Ectodermal cell (in vitro differentiated cells): ENCODE results near the gene ABCB11.

Source experiments
- H3K27ac ChIP-seq: 2 replicates; pipeline ENCODE4 v1.7.0; 2013; ENCODE audit warnings: mild to moderate bottlenecking, low read depth, low read length; ENCODE audit not compliant: insufficient read depth, poor library complexity, severe bottlenecking
- H3K27me3 ChIP-seq: 2 replicates; pipeline ENCODE4 v1.7.0; 2013; ENCODE audit warnings: mild to moderate bottlenecking, low read length; ENCODE audit not compliant: insufficient read depth, control insufficient read depth, poor library complexity, severe bottlenecking
- H3K36me3 ChIP-seq: one replicate; pipeline ENCODE4 v1.7.0; 2013; ENCODE audit warnings: low read length; ENCODE audit not compliant: control insufficient read depth, insufficient read depth
- H3K4me1 ChIP-seq: one replicate; pipeline ENCODE4 v1.7.0; 2013; ENCODE audit warnings: low read length; ENCODE audit not compliant: control insufficient read depth, insufficient read depth
- H3K4me3 ChIP-seq: 2 replicates; pipeline ENCODE4 v1.7.0; 2013; ENCODE audit warnings: low read depth, low read length, control low read depth; ENCODE audit not compliant: insufficient read depth
- H3K9me3 ChIP-seq: 2 replicates; pipeline ENCODE4 v1.7.0; 2013; ENCODE audit warnings: mild to moderate bottlenecking, low read length, moderate library complexity; ENCODE audit not compliant: control insufficient read depth
- WGBS, 2 experiments: methylation state at CpG; one replicate each; pipeline ENCODE4 v1.1.7; 2013; ENCODE audit warnings: missing lambda C conversion rate in 2 of 2; 5-methylcytosine and 5-hydroxymethylcytosine counted together

ABCB11 gene

DNA sequence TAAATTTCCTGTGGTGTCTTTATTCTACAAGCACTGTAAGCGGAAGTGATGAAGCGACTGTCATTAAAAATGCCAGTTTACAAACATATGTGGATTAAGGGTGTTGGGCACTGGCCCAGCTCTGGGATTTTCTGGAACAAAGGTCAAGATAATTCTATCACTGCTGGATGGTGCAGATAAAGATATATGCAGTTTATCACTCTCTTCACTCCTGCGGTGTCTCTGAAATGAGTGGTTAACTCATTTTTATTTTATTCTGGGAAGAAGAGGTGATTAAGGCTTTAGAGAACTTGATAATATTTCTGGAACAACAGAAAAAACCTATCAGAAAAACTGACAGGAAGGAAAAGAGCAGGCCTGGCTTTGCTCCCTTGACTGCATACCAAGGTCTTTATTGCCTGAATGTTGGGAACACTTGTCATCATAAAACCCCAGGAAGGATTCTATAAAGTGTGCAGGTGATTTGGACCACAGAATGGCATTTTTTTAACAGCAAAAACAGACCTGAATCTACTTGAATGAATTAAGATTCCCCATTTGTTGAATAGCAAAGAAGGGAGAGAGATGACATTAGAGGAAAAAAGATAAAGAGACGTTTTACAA, 32.4 kb downstream of the ABCB11 start:
- no peak overlapping the region for H3K27ac ChIP-seq
- 95 to 100% methylated on average over 4 of the region's 4 CpGs for WGBS, 2 experiments
- H3K36me3 ChIP-seq, result no peaks in the 10 kb centered on the region

DNA sequence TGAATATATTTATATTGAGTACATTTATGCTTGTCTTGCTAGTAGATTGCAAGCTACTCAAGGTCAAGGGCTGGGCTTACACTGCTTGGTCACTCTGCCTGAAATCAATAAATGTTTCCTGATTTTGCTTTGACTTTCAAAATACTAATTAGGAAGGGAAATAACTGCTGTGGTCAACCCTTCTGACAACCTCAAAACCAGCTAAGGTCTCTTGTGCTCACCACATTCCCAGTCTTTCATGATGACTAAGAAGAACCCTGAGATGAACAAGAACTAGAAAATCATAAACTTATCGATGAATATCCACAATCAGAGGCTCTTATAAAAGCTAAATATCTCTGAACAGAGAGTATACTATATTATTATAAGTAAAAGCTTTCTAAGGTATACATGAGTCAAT, 33.3 kb downstream of the ABCB11 start:
- Histone ChIP-seq H3K4me1 (no peaks in the 10 kb centered on the region), H3K27me3 (no peaks in the 10 kb centered on the region), H3K36me3 (no peaks in the 10 kb centered on the region), H3K27ac (no peak overlapping the region), H3K9me3 (no peaks in the 10 kb centered on the region), H3K4me3 (no peak overlapping the region)
- 100% methylated on average over 1 of the region's 1 CpG; no CpG with 5 or more reads in 1 of the 2 experiments for WGBS, 2 experiments

More for the DNA sequence above, 32.4 kb downstream of the ABCB11 start:
- Histone ChIP-seq H3K27me3 (no peaks in the 10 kb centered on the region), H3K9me3 (no peaks in the 10 kb centered on the region), H3K4me1 (no peaks in the 10 kb centered on the region), H3K4me3 (no peak overlapping the region)

DNA sequence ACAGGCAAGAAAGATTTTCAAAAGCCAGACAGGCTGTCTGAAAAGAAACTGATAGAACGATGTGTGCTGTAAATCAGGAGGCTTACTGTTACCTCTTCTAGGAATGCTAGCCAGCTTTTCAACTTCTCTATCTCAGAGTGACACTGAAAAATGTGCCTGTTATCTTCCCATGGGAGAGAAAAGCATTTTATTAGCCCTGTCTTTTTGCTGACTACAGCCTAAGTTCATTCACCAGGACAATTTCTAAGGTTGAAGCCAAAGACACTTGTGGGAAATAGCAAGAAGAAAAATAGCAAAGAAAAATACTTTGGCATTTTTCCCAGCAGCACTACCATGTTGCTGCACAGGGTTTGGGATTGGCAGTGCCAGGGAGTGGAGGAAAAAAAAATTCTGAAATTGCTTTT, 34.0 kb downstream of the ABCB11 start:
- no peaks in the 10 kb centered on the region for H3K4me1 ChIP-seq
- 88 to 89% methylated on average over 1 of the region's 1 CpG for WGBS, 2 experiments
- H3K27me3 ChIP-seq, result no peaks in the 10 kb centered on the region
- H3K4me3 ChIP-seq, result no peak overlapping the region
- H3K9me3 ChIP-seq, result no peaks in the 10 kb centered on the region
- H3K36me3 ChIP-seq, result no peaks in the 10 kb centered on the region
- H3K27ac ChIP-seq, result no peak overlapping the region

DNA sequence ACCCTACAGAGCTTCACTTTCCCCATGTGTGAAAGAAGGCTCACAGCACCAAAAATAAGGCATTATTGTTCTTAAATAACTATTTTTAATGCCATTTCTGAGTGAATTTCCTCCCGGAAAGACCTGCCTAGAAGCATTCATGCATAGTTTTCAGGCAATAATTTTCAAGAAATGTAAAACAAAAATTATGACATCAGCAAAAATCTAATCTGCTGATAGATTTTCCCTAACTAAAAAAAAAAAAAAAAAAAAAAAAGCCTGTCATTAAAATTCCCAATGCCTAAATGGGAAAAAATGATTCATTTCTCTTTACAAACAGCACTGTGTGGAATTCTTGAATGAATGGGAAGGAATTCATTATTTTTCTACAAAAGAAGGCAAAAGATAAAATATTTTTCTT, 35.4 kb downstream of the ABCB11 start:
- 94 to 100% methylated on average over 1 of the region's 1 CpG for WGBS, 2 experiments
- Histone ChIP-seq H3K9me3 (no peaks in the 10 kb centered on the region), H3K4me3 (no peak overlapping the region), H3K27ac (no peak overlapping the region), H3K27me3 (no peaks in the 10 kb centered on the region), H3K36me3 (no peaks in the 10 kb centered on the region), H3K4me1 (no peaks in the 10 kb centered on the region)

DNA sequence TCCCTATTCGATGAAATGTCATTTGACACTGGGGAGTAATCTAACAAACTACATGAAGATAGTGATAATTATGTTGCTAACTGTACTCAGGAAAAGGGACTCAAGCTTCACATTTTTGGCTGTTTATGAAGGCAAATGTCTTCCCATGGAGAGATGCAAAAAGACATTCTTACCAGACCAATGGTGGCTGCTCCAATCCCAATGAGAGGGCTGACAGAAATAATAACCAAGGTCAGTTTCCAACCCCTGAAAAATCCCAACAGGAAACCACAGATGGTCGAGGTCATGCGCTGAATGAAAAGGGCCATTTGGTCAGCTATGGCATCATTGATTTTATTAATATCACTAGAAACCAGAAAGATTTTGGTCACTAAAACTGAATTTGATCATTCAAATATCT, 37.6 kb downstream of the ABCB11 start:
- H3K27ac ChIP-seq, result no peak overlapping the region
- H3K27me3 ChIP-seq, result no peaks in the 10 kb centered on the region
- no peaks in the 10 kb centered on the region for H3K36me3 ChIP-seq
- WGBS, 2 experiments, result 85 to 99% methylated on average over 2 to 3 of the region's 3 CpGs
- no peaks in the 10 kb centered on the region for H3K4me1 ChIP-seq
- H3K4me3 ChIP-seq, result no peak overlapping the region
- no peaks in the 10 kb centered on the region for H3K9me3 ChIP-seq

DNA sequence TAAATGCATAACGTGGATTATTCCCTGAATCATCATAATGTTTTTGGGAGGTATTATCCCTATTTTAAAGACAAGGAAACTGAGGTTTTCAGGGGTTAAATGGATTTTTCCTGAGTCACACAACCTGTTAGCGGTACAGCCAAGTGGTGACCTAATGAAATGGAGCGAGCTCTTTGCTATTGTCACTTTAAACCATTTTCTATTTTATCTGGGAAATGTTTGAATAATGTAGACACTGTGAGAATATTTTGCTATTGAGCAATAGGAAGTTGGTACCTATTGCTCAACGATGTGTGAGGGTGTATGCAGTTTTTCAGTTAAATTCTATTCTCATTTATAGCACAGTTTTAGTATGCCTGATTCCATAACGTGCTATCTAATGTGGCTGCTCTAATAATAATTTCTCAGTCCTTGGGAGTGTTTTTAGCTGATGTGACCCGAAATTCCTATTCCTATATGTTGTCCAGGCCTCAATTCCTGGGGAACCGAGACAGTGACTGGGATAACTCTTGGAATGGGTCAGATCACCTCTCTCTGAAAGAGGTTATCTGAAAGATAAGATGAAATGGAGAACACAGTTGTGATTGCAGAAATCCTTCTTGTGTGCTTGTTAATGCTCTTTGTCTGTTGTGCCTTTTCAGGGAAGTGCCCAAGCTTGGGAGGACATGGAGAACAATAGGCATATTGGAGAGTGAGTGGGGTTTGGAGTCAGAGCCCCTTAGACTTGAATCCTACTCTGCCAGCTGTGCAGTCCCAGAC, 38.4 kb downstream of the ABCB11 start:
- Histone ChIP-seq H3K9me3 (no peaks in the 10 kb centered on the region), H3K27me3 (no peaks in the 10 kb centered on the region), H3K4me1 (no peaks in the 10 kb centered on the region), H3K4me3 (no peak overlapping the region), H3K27ac (no peak overlapping the region), H3K36me3 (no peaks in the 10 kb centered on the region)
- WGBS, 2 experiments, result 93 to 97% methylated on average over 6 to 7 of the region's 7 CpGs

DNA sequence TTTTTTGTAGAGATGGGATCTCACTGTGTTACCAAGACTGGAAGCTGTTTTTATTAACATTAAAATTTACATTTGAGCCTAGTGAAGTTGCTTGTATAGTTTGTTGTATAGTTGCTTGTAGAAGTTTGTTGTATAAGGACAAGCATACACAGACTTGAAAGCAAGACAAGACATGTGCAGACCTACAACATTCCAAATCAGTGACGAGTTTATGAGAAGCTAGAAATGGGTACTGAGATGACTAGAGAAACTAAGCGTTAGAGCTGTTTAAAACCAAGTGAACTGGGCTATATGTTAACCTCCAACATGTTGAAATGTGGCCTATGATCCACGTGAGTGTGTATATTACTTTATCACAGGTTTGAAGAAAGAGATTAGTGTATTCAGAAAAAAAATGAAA, 39.1 kb downstream of the ABCB11 start:
- Histone ChIP-seq H3K36me3 (no peaks in the 10 kb centered on the region), H3K4me3 (no peak overlapping the region), H3K27me3 (no peaks in the 10 kb centered on the region), H3K4me1 (no peaks in the 10 kb centered on the region), H3K9me3 (no peaks in the 10 kb centered on the region), H3K27ac (no peak overlapping the region)
- 90 to 95% methylated on average over 3 of the region's 3 CpGs for WGBS, 2 experiments

DNA sequence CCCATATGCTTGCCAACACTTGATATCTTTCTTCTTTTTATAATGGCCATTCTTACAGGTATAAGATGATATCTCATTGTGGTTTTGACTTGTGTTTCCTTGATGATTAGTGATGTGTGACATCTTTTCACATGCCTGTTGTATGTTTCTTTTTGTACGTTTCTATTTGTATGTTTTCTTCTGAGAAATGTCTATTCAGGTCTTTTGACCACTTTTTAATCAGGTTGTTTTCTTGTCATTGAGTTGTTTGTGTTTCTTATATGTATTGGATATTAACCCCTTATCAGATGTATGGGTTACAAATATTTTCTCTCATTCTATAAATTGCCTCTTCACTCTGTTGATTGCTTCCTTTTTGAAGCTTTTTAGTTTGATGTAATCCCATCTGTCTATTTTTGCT, 42.4 kb downstream of the ABCB11 start:
- H3K9me3 ChIP-seq, result no peaks in the 10 kb centered on the region
- no peaks in the 10 kb centered on the region for H3K27me3 ChIP-seq
- H3K27ac ChIP-seq, result no peak overlapping the region
- no peak overlapping the region for H3K4me3 ChIP-seq
- H3K36me3 ChIP-seq, result no peaks in the 10 kb centered on the region
- H3K4me1 ChIP-seq, result no peaks in the 10 kb centered on the region
- WGBS, 2 experiments, result 97 to 100% methylated on average over 1 of the region's 1 CpG

DNA sequence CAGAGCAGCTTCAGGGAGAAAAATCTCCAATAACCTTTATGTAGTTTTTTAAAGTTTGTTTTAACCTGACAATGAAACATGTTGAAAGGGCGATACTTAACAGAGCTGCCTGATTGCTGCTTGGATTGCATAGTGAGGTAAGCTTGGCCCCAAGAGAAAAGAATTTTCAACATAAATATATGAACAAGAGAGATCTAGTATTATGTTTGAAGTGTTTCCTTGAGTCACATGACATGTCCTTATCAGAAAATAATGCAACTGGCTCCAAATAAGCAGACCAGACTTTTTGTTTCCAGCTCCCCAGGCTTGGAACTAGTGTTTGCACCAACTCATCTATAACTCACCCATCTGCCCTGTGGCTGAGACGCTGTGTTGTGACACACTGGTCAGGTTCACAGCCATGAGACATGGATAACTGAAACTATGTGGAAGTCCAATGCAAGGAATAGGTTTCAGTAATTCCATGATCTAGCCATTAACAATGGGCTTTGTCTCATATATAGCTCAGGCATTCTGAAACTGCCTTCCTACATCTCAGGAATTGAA, 44.7 kb downstream of the ABCB11 start:
- Histone ChIP-seq H3K27ac (no peak overlapping the region), H3K27me3 (no peaks in the 10 kb centered on the region), H3K36me3 (no peaks in the 10 kb centered on the region), H3K9me3 (no peaks in the 10 kb centered on the region), H3K4me1 (no peaks in the 10 kb centered on the region), H3K4me3 (no peak overlapping the region)
- 91 to 98% methylated on average over 2 of the region's 2 CpGs for WGBS, 2 experiments

DNA sequence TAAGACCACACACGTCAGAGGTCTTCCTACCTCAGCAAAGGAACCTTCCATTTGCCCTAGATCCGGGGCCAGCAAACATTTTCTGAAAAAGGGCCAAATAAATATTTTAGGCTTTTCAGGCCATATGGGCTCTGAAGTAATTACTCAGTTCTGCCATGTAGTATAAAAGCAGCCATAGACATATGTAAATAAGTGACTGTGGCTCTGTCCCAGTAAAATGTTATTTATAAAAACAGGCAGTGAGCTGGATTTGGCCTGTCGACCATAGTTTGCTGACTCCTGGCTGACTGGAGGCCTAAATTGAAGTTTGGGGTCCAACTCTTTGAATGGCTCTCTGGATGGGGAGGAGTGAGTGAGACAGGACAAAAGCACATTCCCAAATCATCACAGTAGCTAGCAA, 49.5 kb downstream of the ABCB11 start:
- Histone ChIP-seq H3K4me3 (no peak overlapping the region), H3K9me3 (no peaks in the 10 kb centered on the region), H3K27me3 (no peaks in the 10 kb centered on the region), H3K27ac (no peak overlapping the region), H3K4me1 (no peaks in the 10 kb centered on the region), H3K36me3 (no peaks in the 10 kb centered on the region)
- 91 to 96% methylated on average over 3 of the region's 3 CpGs for WGBS, 2 experiments
